Measurements from ENCODE around the gene CIZ1.

The CIZ1 gene

GRCh38 chr9:128149951-128150593 is 41.3 kb downstream of the CIZ1 start:
- TF ChIP-seq ZNF274 (IDR thresholded peaks at IDR 0.05; ENCODE audit: low read depth, low read length), result no peak
- no peak for TF ChIP-seq YY1 (IDR thresholded peaks at IDR 0.05; ENCODE audit: insufficient read depth, insufficient read length)
- TF ChIP-seq SUZ12 (IDR thresholded peaks at IDR 0.05; ENCODE audit: extremely low read depth, insufficient read depth, insufficient read length), result no peak
- Histone ChIP-seq H3K36me3 (ENCODE audit: insufficient read depth, insufficient read length, low read length) (no peaks in the 10 kb centered on the region), H3K4me3 (ENCODE audit: insufficient read length, low read depth) (no peak overlapping the region), H3K27me3 (ENCODE audit: insufficient read depth, insufficient read length) (peaks cover 3% of the 10 kb centered on the region), H3K9ac (ENCODE audit: insufficient read length, low read depth) (no peak overlapping the region), H3K4me1 (ENCODE audit: insufficient read depth, insufficient read length) (peaks cover 28% of the 10 kb centered on the region), H3K9me3 (ENCODE audit: insufficient read depth, low read length) (no peaks in the 10 kb centered on the region)
- DNase-seq (ENCODE audit: low read depth, low spot score), result no peak

- Histone ChIP-seq H3K4me3 (ENCODE audit: insufficient read length, low read depth) (no peak within 1 kb of the TSS), H3K9ac (ENCODE audit: insufficient read length, low read depth) (no peak within 1 kb of the TSS), H3K9me3 (ENCODE audit: insufficient read depth, low read length) (no peaks in the 10 kb centered on the region), H3K36me3 (ENCODE audit: insufficient read depth, insufficient read length, low read length) (no peaks in the 10 kb centered on the region), H3K4me1 (ENCODE audit: insufficient read depth, insufficient read length) (peaks cover 28% of the 10 kb centered on the region), H3K27me3 (ENCODE audit: insufficient read depth, insufficient read length) (peaks cover 3% of the 10 kb centered on the region)
- DNase-seq (ENCODE audit: low read depth, low spot score), result no peak
- TF ChIP-seq SUZ12 (IDR thresholded peaks at IDR 0.05; ENCODE audit: extremely low read depth, insufficient read depth, insufficient read length) (no peak), YY1 (IDR thresholded peaks at IDR 0.05; ENCODE audit: insufficient read depth, insufficient read length) (no peak), ZNF274 (IDR thresholded peaks at IDR 0.05; ENCODE audit: low read depth, low read length) (no peak)
These were observed 42.2 kb downstream of the CIZ1 start, which contains the start of gene LCN2 for GRCh38 chr9:128149001-128149701. LCN2 (plus strand) TSS chr9:128149453; CDS start chr9:128149526, 73 bp downstream.

DNA sequence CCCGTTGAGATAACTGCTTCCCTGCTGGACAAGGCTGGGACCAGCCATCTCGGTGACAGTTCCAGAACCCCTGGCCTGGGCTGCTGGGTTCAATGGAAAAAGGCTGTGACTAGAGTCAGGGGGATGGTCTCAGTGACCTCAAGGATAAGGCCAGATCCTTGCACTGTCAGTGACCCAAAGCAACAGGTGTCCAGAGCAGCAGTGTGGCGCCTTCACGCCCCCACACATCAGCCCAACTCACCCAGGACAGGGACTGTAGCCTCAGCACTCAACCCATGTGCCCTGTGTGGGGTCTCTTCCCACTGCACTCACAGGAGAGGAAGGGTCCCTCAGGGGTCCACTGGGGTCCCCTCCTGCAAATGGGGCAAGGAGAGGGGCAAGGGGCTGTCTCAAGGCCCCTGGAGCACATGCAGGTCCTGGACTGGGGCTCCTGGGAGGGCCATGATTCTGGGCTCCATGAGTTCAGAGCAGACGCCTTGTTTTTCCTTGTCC is 42.8 kb downstream of the CIZ1 start:
- H3K4me1 ChIP-seq (ENCODE audit: insufficient read depth, insufficient read length), result peaks cover 28% of the 10 kb centered on the region
- no peak overlapping the region for H3K9ac ChIP-seq (ENCODE audit: insufficient read length, low read depth)
- H3K36me3 ChIP-seq (ENCODE audit: insufficient read depth, insufficient read length, low read length), result no peaks in the 10 kb centered on the region
- no peak for DNase-seq (ENCODE audit: low read depth, low spot score)
- no peaks in the 10 kb centered on the region for H3K9me3 ChIP-seq (ENCODE audit: insufficient read depth, low read length)
- TF ChIP-seq YY1 (IDR thresholded peaks at IDR 0.05; ENCODE audit: insufficient read depth, insufficient read length) (no peak), SUZ12 (IDR thresholded peaks at IDR 0.05; ENCODE audit: extremely low read depth, insufficient read depth, insufficient read length) (no peak), ZNF274 (IDR thresholded peaks at IDR 0.05; ENCODE audit: low read depth, low read length) (no peak)
- no peak overlapping the region for H3K4me3 ChIP-seq (ENCODE audit: insufficient read length, low read depth)
- peaks cover 3% of the 10 kb centered on the region for H3K27me3 ChIP-seq (ENCODE audit: insufficient read depth, insufficient read length)

- no peak overlapping the region for H3K4me3 ChIP-seq (ENCODE audit: insufficient read length, low read depth)
- H3K9me3 ChIP-seq (ENCODE audit: insufficient read depth, low read length), result no peaks in the 10 kb centered on the region
- H3K9ac ChIP-seq (ENCODE audit: insufficient read length, low read depth), result peak overlapping the region; percentile 17
- no peak for DNase-seq (ENCODE audit: low read depth, low spot score)
- H3K27me3 ChIP-seq (ENCODE audit: insufficient read depth, insufficient read length), result peaks cover 3% of the 10 kb centered on the region
- TF ChIP-seq ZNF274 (IDR thresholded peaks at IDR 0.05; ENCODE audit: low read depth, low read length) (no peak), SUZ12 (IDR thresholded peaks at IDR 0.05; ENCODE audit: extremely low read depth, insufficient read depth, insufficient read length) (no peak), YY1 (IDR thresholded peaks at IDR 0.05; ENCODE audit: insufficient read depth, insufficient read length) (no peak)
- H3K36me3 ChIP-seq (ENCODE audit: insufficient read depth, insufficient read length, low read length), result no peaks in the 10 kb centered on the region
- peaks cover 24% of the 10 kb centered on the region for H3K4me1 ChIP-seq (ENCODE audit: insufficient read depth, insufficient read length)
These were observed 44.7 kb downstream of the CIZ1 start for GRCh38 chr9:128146591-128147120.

DNA sequence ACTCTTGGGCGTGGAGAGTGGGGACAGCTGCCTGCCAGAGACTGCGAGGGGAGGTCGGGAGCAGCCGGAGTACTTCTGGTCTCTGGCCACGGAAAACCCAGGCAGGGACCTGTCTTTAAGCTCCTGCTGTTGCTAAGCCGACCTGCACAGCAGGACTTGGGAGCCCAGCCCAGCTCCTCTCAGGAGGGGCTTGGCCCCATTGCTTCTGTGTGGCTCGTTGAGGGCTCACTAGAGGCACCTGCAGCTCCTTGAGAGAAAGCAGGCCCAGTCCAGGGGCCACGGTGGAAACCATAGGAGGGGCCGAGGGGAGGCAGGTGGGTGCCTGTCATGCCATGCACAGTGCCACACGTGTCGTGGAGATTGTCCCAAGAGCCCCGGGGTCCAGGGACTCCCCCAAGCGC is 45.4 kb downstream of the CIZ1 start:
- DNase-seq (ENCODE audit: low read depth, low spot score), result no peak
- H3K9me3 ChIP-seq (ENCODE audit: insufficient read depth, low read length), result no peaks in the 10 kb centered on the region
- peaks cover 3% of the 10 kb centered on the region for H3K27me3 ChIP-seq (ENCODE audit: insufficient read depth, insufficient read length)
- H3K4me1 ChIP-seq (ENCODE audit: insufficient read depth, insufficient read length), result peaks cover 21% of the 10 kb centered on the region
- no peak overlapping the region for H3K4me3 ChIP-seq (ENCODE audit: insufficient read length, low read depth)
- H3K36me3 ChIP-seq (ENCODE audit: insufficient read depth, insufficient read length, low read length), result no peaks in the 10 kb centered on the region
- TF ChIP-seq SUZ12 (IDR thresholded peaks at IDR 0.05; ENCODE audit: extremely low read depth, insufficient read depth, insufficient read length) (no peak), ZNF274 (IDR thresholded peaks at IDR 0.05; ENCODE audit: low read depth, low read length) (no peak), YY1 (IDR thresholded peaks at IDR 0.05; ENCODE audit: insufficient read depth, insufficient read length) (no peak)
- no peak overlapping the region for H3K9ac ChIP-seq (ENCODE audit: insufficient read length, low read depth)

DNA sequence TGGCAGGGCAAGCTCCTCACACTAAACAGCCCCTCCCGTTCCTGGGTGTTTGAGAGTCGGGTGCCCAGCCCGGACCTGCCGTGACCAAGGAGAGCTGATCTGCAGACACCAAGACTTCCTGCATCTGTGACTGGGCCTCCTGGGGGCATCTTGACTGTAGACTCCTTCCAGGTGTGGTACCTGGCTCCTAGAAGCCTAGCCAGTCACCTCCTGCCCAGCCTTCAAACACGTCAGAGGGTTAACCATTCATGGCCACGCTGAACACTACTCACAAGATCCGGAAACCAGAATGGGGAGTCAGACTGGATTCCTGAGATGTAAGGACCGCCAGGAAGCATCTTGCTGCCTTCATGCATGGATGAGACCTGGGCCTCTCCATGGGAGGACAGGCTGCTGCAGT is 45.8 kb downstream of the CIZ1 start:
- H3K4me1 ChIP-seq (ENCODE audit: insufficient read depth, insufficient read length), result peaks cover 18% of the 10 kb centered on the region
- H3K9me3 ChIP-seq (ENCODE audit: insufficient read depth, low read length), result no peaks in the 10 kb centered on the region
- H3K4me3 ChIP-seq (ENCODE audit: insufficient read length, low read depth), result no peak overlapping the region
- H3K27me3 ChIP-seq (ENCODE audit: insufficient read depth, insufficient read length), result peaks cover 3% of the 10 kb centered on the region
- no peaks in the 10 kb centered on the region for H3K36me3 ChIP-seq (ENCODE audit: insufficient read depth, insufficient read length, low read length)
- no peak for TF ChIP-seq SUZ12 (IDR thresholded peaks at IDR 0.05; ENCODE audit: extremely low read depth, insufficient read depth, insufficient read length)
- no peak for TF ChIP-seq ZNF274 (IDR thresholded peaks at IDR 0.05; ENCODE audit: low read depth, low read length)
- TF ChIP-seq YY1 (IDR thresholded peaks at IDR 0.05; ENCODE audit: insufficient read depth, insufficient read length), result no peak
- no peak overlapping the region for H3K9ac ChIP-seq (ENCODE audit: insufficient read length, low read depth)
- DNase-seq (ENCODE audit: low read depth, low spot score), result no peak
